ENCODE results near the gene NTRK3. TPM values are rescaled to one million over a fixed set of nuclear protein-coding genes. Genes with fewer than 3 reads are reported as not detected.

The NTRK3 gene
- total and polyA plus RNA-seq, 2 of the 13 experiments (the other 11 are each of a cell fraction or from before 2014, with no cell fraction given) = not detected

GRCh38 chr15:88089731-88090130 is 166.8 kb downstream of the NTRK3 start:
- Histone ChIP-seq H3K79me2 (ENCODE audit: insufficient read depth, low read length) (no peaks in the 10 kb centered on the region), H3K27ac (ENCODE audit: extremely low read length, insufficient read depth, low read length) (no peak overlapping the region), H4K20me1 (ENCODE audit: insufficient read depth, low read length) (no peaks in the 10 kb centered on the region), H3K4me2 (ENCODE audit: low read depth, low read length) (no peak overlapping the region), H3K9me3 (ENCODE audit: low read length) (no peaks in the 10 kb centered on the region), H3K9ac (ENCODE audit: insufficient read depth, low read depth, low read length) (no peak overlapping the region), H2AFZ (ENCODE audit: low read length) (no peak overlapping the region), H3K27me3 (ENCODE audit: control insufficient read depth in 1 of 2, insufficient read depth in 2 of 2, low read length in 2 of 2) (no peaks in the 10 kb centered on the region; a peak in 1 of 5 replicates), H3K36me3 (replicated peaks in 1 of 2; ENCODE audit: control insufficient read depth in 1 of 2, insufficient read depth in 2 of 2, low read length in 2 of 2) (no peaks in the 10 kb centered on the region), H3K4me1 (ENCODE audit: insufficient read depth, low read length) (no peaks in the 10 kb centered on the region), H3K4me3 (replicated peaks in 1 of 3; ENCODE audit: insufficient read depth in 1 of 3, low read depth in 2 of 3, low read length in 3 of 3) (no peak overlapping the region)
- POLR2A ChIA-PET = no interaction called here
- no peak for DNase-seq (ENCODE audit: low spot score)
- CTCF ChIA-PET (ENCODE audit: low intra/inter-chr PET ratio, low total read pairs) = no interaction called here
- in situ Hi-C loops (cut with HindIII; ENCODE audit: extremely low pct_ligation_motif_present, low pct_unique_long_range_greater_than_20kb) = no loop called here
- TF ChIP-seq HDAC2 (CRISPR knock-in tag; IDR thresholded peaks at IDR 0.05) = no peak
- no peak for TF ChIP-seq ZNF616 (CRISPR knock-in tag; IDR thresholded peaks at IDR 0.05; ENCODE audit: low read depth)
- no peak for TF ChIP-seq SMYD3 (CRISPR knock-in tag; IDR thresholded peaks at IDR 0.05)
- TF ChIP-seq ZNF761 (CRISPR knock-in tag; conservative IDR thresholded peaks at IDR 0.05) = no peak
- no peak for TF ChIP-seq ZBTB33 (CRISPR knock-in tag; IDR thresholded peaks at IDR 0.05)
- no peak for TF ChIP-seq ZBTB44 (CRISPR knock-in tag; IDR thresholded peaks at IDR 0.05)
- BruUV-seq (replicated peaks) = no TSS peak
- no peak for FAIRE-seq
- ATAC-seq = no peak
- WGBS (ENCODE audit: low lambda C conversion rate) = 2% methylated on average over 3 of the region's 4 CpGs
- intact Hi-C loops (cut with micrococcal nuclease; ENCODE audit: unreplicated experiment) = no loop called here
